Measurements from ENCODE around the gene GAS7.
A peak's percentile ranks its signal among the peaks of the same experiment; 100 is the strongest.

The GAS7 gene

GRCh38 chr17:10171581-10171981 is 26.8 kb downstream of the GAS7 start:
- no peak for TF ChIP-seq GATA1 (IDR thresholded peaks at IDR 0.05; ENCODE audit: low read depth, low read length)
- TF ChIP-seq POLR2A (IDR thresholded peaks at IDR 0.05; ENCODE audit: low read length) = no peak
- no peak for DNase-seq

DNA sequence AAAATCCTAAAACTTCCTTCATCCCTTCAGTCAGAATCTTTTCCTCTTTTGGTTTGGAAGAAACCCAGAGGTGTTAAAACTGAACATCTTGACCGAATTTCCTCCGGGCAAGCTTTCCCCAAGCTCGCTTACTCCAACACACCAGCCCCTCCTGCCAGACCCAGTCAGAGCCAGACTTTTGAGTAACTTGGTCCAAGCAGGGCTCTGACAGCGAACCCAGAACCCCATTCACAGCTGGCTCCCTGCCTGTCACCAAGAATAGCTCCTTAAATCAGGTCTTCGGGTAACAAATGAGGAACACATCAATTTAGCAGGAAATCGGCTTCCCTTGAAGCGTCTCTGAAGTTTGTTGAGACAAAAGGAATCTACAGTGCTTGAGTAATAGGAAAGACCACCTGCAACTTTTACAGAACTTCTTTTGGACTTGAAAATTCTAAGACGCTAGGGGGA is 27.3 kb downstream of the GAS7 start:
- DNase-seq = no peak
- TF ChIP-seq GATA1 (IDR thresholded peaks at IDR 0.05; ENCODE audit: low read depth, low read length) (no peak), POLR2A (IDR thresholded peaks at IDR 0.05; ENCODE audit: low read length) (no peak)

DNA sequence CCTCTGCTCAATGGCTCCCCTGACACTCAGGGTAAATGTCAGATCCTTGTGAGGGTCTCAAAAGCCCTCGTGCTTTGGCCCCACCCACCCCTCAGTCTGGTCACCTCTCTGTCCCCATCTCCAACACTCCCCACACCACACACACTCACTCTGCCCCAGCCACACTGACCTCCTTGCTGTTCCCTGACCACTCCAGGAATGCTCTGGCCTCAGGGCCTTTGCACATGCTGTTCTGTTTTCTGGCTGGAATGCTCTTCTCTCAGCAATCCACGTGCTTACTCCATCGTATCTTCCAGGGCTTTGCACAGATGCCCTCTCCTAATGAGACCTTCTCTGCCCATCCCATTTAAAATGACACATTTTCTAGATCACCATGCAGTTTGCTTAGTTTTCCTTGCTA is 28.2 kb downstream of the GAS7 start:
- no peak for DNase-seq
- TF ChIP-seq GATA1 (IDR thresholded peaks at IDR 0.05; ENCODE audit: low read depth, low read length) (no peak), POLR2A (IDR thresholded peaks at IDR 0.05; ENCODE audit: low read length) (no peak)

- TF ChIP-seq GATA1 (IDR thresholded peaks at IDR 0.05; ENCODE audit: low read depth, low read length) (no peak), POLR2A (IDR thresholded peaks at IDR 0.05; ENCODE audit: low read length) (no peak)
- DNase-seq = no peak
Observed at GRCh38 chr17:10169290-10169689, 29.1 kb downstream of the GAS7 start.

- DNase-seq = no peak
Observed at GRCh38 chr17:10166176-10166935, 32.0 kb downstream of the GAS7 start.

DNA sequence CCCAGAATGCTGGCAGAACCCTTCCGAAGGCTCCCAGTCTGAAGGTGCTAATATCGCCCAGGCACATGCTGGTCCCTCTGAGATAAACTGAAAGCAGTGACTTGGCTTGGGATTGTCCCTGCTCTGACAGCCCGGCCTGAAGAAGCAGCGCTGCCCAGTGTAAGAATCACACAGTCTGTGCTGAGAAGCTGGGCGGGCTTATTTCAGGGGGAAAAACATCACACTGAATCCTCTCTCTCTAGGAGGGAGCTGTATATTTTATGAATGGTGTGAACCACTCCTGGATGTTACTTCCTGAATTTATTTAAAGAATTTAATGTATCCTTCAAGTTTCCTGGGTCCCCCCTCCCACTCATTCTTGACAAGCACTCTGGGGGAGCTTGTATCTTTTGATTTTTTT is 36.3 kb downstream of the GAS7 start:
- no peak for TF ChIP-seq POLR2A (IDR thresholded peaks at IDR 0.05; ENCODE audit: low read length)
- TF ChIP-seq GATA1 (IDR thresholded peaks at IDR 0.05; ENCODE audit: low read depth, low read length) = no peak
- DNase-seq = no peak

More at GRCh38 chr17:10166176-10166935, 32.0 kb downstream of the GAS7 start:
- TF ChIP-seq POLR2A (IDR thresholded peaks at IDR 0.05; ENCODE audit: low read length) (no peak), GATA1 (IDR thresholded peaks at IDR 0.05; ENCODE audit: low read depth, low read length) (no peak)

GRCh38 chr17:10161386-10161785 is 37.0 kb downstream of the GAS7 start:
- DNase-seq = no peak
- TF ChIP-seq GATA1 (IDR thresholded peaks at IDR 0.05; ENCODE audit: low read depth, low read length) = no peak
- TF ChIP-seq POLR2A (IDR thresholded peaks at IDR 0.05; ENCODE audit: low read length) = no peak

DNA sequence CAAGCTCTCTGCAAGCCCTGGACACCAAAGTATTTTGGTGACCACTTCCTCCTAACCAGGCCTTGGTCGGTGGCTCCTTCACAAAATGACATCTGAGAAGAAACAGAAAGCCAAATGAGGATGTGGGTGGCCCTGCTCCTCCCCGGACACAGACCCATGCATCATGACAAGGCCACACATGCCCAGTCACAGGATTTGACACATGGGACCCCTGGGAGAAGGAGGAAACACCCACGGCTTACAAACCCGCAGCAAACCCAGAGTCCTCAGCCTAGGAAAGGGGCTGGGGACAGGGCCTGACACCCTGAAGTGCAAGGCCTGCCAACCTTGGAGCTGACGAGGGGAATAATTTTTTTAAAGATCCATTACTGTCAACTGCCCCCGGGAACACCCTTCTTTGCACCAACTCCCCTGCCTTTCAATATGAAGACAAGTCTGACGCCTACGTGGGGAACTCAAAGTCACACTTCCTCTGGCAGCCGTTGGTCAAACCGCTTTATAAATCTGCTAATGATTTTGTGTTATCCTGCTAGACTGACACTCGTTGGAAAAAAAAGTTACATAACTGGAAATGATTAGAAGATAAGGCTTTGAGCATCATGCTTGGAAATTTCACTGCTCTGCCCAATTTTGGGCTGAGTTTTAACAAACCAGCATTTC is 41.3 kb downstream of the GAS7 start:
- no peak for TF ChIP-seq GATA1 (IDR thresholded peaks at IDR 0.05; ENCODE audit: low read depth, low read length)
- no peak for TF ChIP-seq POLR2A (IDR thresholded peaks at IDR 0.05; ENCODE audit: low read length)
- DNase-seq = no peak

DNA sequence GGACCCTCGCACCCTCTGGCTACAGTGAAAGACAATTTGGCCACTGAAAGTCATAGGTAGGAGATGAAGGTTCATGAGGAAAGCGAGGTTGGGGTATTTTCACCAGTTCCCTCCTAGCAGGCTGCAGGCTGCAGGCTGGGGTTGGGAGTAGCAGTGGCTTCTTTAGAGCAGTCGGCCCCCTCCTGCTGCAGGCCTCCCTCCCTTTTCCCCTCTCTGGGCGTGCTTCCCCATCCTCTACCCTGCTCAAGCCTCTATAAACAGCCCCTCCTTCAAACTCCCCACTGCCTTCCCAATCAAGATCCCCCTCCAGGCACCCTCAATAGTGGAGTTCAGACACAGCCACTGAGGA is 41.8 kb downstream of the GAS7 start:
- TF ChIP-seq GATA1 (IDR thresholded peaks at IDR 0.05; ENCODE audit: low read depth, low read length) (no peak), POLR2A (IDR thresholded peaks at IDR 0.05; ENCODE audit: low read length) (no peak)
- DNase-seq = no peak

GRCh38 chr17:10156077-10156435 is 42.4 kb downstream of the GAS7 start:
- no peak for TF ChIP-seq GATA1 (IDR thresholded peaks at IDR 0.05; ENCODE audit: low read depth, low read length)
- no peak for DNase-seq

GRCh38 chr17:10155371-10156076 is 42.9 kb downstream of the GAS7 start:
- TF ChIP-seq POLR2A (IDR thresholded peaks at IDR 0.05; ENCODE audit: low read length) (no peak), GATA1 (IDR thresholded peaks at IDR 0.05; ENCODE audit: low read depth, low read length) (no peak)
- DNase-seq = no peak

- TF ChIP-seq POLR2A (IDR thresholded peaks at IDR 0.05; ENCODE audit: low read length) (no peak), GATA1 (IDR thresholded peaks at IDR 0.05; ENCODE audit: low read depth, low read length) (no peak)
- DNase-seq = peak in 1 of 2 experiments; percentile 6
Observed at GRCh38 chr17:10151667-10152496, 46.5 kb downstream of the GAS7 start.

DNA sequence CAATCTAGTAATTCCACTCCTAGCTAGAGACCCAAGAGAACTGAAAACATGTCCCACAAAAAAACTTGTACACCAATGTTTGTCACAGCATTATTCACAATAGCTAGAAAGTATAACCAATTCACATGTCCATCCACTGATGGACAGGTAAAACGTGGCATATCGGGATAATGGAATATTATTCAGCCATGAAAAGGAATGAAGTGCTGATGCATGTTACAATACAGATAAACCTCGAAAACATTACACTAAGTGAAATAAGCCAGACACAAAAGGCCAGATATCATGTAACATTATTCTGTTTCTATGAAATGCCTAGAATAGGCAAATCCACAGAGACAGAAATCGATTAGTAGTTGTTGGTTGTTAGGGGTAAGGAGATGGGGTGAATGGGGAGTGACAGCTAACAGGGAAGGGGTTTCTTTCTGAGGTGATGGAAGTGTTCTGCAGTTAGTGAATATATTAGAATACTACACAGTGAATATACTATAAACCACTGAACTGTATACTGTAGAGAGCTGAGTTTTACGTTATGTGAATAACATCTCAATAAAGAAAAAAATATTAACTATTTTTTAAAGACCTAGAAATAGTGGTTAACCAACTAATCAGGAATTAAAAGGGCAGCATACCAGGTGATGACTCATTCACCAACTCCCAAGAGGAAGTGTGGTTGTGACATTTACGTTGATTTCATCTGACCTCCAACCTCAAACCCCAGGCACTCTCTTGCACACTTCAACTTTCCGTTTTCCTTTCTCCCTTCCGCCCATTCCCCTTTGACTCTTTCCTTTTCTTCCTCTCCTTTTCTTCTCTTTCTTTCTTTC is 48.6 kb downstream of the GAS7 start:
- no peak for DNase-seq
- TF ChIP-seq GATA1 (IDR thresholded peaks at IDR 0.05; ENCODE audit: low read depth, low read length) (no peak), POLR2A (IDR thresholded peaks at IDR 0.05; ENCODE audit: low read length) (no peak)
